SK-N-SH (cell line): ENCODE data around the gene PRMT2. TPM values are rescaled to one million over a fixed set of nuclear protein-coding genes. Genes with fewer than 3 reads are reported as not detected.

Experiments used
- CTCF ChIA-PET: fragments of 300-600, 350-600 bp; formaldehyde crosslinking; extraction: SDS; loops from one replicate; lab custom pipeline; 2021; lab: Yijun Ruan, JAX
- POLR2A ChIA-PET: fragments of 350-600 bp; sonication (Branson Sonifier 250); formaldehyde crosslinking; extraction: SDS; loops from one replicate; lab custom pipeline; 2020; ENCODE audit warnings: antibody characterized with exemption, inconsistent platforms; lab: Yijun Ruan, JAX
- DNase-seq: peaks from one replicate; pipeline ENCODE4 v3.0.0; 2012
- H2AFZ ChIP-seq: fragments of 200-600 bp; sonication (generic); 2 replicates; pipeline ENCODE4 v1.8.1; 2016; ENCODE audit warnings: antibody characterized with exemption, mild to moderate bottlenecking, low read depth
- H3F3A ChIP-seq: fragments of 200-600 bp; sonication (generic); replicated peaks from 2 replicates; pipeline ENCODE3; 2016; ENCODE audit warnings: antibody characterized with exemption, mild to moderate bottlenecking; ENCODE audit not compliant: insufficient read depth
- H3K27ac ChIP-seq, 2 experiments: fragments of 200-500 bp in 1 of 2; fragments of 200-600 bp in 1 of 2; sonication (Bioruptor generic) in 1 of 2; sonication (generic), shearing (Covaris generic) in 1 of 2; 2 replicates each; pipeline versions ENCODE4 v1.5.1 to v1.6.1; 2014 to 2016; ENCODE audit warnings: low read depth in 2 of 2, inconsistent platforms in 1 of 2, low read length in 1 of 2, mild to moderate bottlenecking in 1 of 2, mixed read lengths in 1 of 2
- H3K27me3 ChIP-seq: fragments of 200-600 bp; sonication (generic), shearing (Covaris generic); 2 replicates; pipeline ENCODE4 v1.6.1; 2016; ENCODE audit warnings: mixed run types; ENCODE audit not compliant: insufficient read depth
- H3K36me3 ChIP-seq, 2 experiments: fragments of 200-500 bp in 1 of 2; fragments of 200-600 bp in 1 of 2; sonication (Bioruptor generic) in 1 of 2; sonication (generic) in 1 of 2; replicated peaks in 1 of 2; 2 replicates each; pipeline versions ENCODE3 to v1.5.1; 2014 to 2016; ENCODE audit warnings: low read length in 1 of 2, mild to moderate bottlenecking in 1 of 2; ENCODE audit not compliant: insufficient read depth in 2 of 2, control insufficient read depth in 1 of 2
- H3K4me1 ChIP-seq, 2 experiments: fragments of 200-500 bp in 1 of 2; fragments of 200-600 bp in 1 of 2; sonication (Bioruptor generic) in 1 of 2; sonication (generic), shearing (Covaris generic) in 1 of 2; 2 replicates each; pipeline versions ENCODE4 v1.5.1 to v1.6.1; 2014 to 2016; ENCODE audit warnings: low read depth in 1 of 2, low read length in 1 of 2, mixed run types in 1 of 2; ENCODE audit not compliant: insufficient read depth in 2 of 2, control insufficient read depth in 1 of 2
- H3K4me2 ChIP-seq: fragments of 200-600 bp; sonication (generic), shearing (Covaris generic); 2 replicates; pipeline ENCODE4 v1.6.1; 2017; ENCODE audit warnings: mixed run types
- H3K4me3 ChIP-seq, 2 experiments: fragments of 200-500 bp in 1 of 2; fragments of 200-600 bp in 1 of 2; sonication (Bioruptor generic) in 1 of 2; sonication (generic), shearing (Covaris generic) in 1 of 2; 2 replicates each; pipeline versions ENCODE4 v1.5.1 to v1.8.1; 2014 to 2016; ENCODE audit warnings: low read depth in 2 of 2, inconsistent platforms in 1 of 2, low read length in 1 of 2, mild to moderate bottlenecking in 1 of 2, mixed read lengths in 1 of 2, moderate library complexity in 1 of 2
- H3K79me2 ChIP-seq: fragments of 200-600 bp; sonication (generic); 2 replicates; pipeline ENCODE4 v1.8.1; 2017; ENCODE audit warnings: mild to moderate bottlenecking; ENCODE audit not compliant: insufficient read depth
- H3K9ac ChIP-seq: fragments of 200-600 bp; sonication (generic); 2 replicates; pipeline ENCODE4 v1.6.1; 2017; ENCODE audit warnings: mixed run types
- H3K9me2 ChIP-seq: fragments of 200-600 bp; sonication (generic); 2 replicates; pipeline ENCODE4 v1.6.1; 2017; ENCODE audit warnings: mixed run types
- H3K9me3 ChIP-seq: fragments of 200-600 bp; sonication (generic); 2 replicates; pipeline ENCODE4 v1.6.1; 2017; ENCODE audit warnings: mixed run types, mild to moderate bottlenecking, moderate library complexity
- H4K20me1 ChIP-seq: fragments of 200-600 bp; sonication (generic); 2 replicates; pipeline ENCODE4 v1.6.1; 2017; ENCODE audit warnings: mild to moderate bottlenecking, mixed run types; ENCODE audit not compliant: insufficient read depth
- CHD2 ChIP-seq: fragments of 150-350 bp; IDR thresholded peaks from 2 replicates; pipeline ENCODE4 v1.6.1; 2018; ENCODE audit warnings: low read length; ENCODE audit not compliant: partially characterized antibody
- CTCF ChIP-seq: fragments of 200-600 bp; sonication (generic); IDR thresholded peaks from 2 replicates; pipeline ENCODE4 v1.6.1; 2017; ENCODE audit warnings: antibody characterized with exemption, mild to moderate bottlenecking, moderate library complexity
- ELF1 ChIP-seq: IDR thresholded peaks from 2 replicates; pipeline ENCODE4 v1.4.0; 2012
- EZH2phosphoT487 ChIP-seq: fragments of 200-600 bp; sonication (generic); IDR thresholded peaks from 2 replicates; pipeline ENCODE4 v1.6.1; 2017; ENCODE audit warnings: low read depth, mixed run types, mild to moderate bottlenecking, antibody characterized with exemption, moderate library complexity, borderline replicate concordance
- FOXJ3 ChIP-seq: sonication (generic); formaldehyde crosslinking; IDR thresholded peaks from 2 replicates; pipeline ENCODE4 v1.5.1; 2020; ENCODE audit warnings: mild to moderate bottlenecking, missing genetic modification reagents
- FOXM1 ChIP-seq: IDR thresholded peaks from 2 replicates; pipeline ENCODE4 v1.4.0; 2012; ENCODE audit warnings: low read depth, mild to moderate bottlenecking
- GABPA ChIP-seq: IDR thresholded peaks from 2 replicates; pipeline ENCODE4 v1.4.0; 2012; ENCODE audit warnings: low read depth, mild to moderate bottlenecking
- IRF3 ChIP-seq: fragments of 150-350 bp; IDR thresholded peaks from 2 replicates; pipeline ENCODE4 v1.6.1; 2016; ENCODE audit warnings: mild to moderate bottlenecking, low read depth, low read length
- NFIC ChIP-seq: IDR thresholded peaks from 2 replicates; pipeline ENCODE4 v1.4.0; 2012; ENCODE audit warnings: borderline replicate concordance
- POLR2AphosphoS5 ChIP-seq: IDR thresholded peaks from 2 replicates; pipeline ENCODE4 v1.6.1; 2012; ENCODE audit warnings: low read depth, low read length
- RFX5 ChIP-seq: IDR thresholded peaks from 2 replicates; pipeline ENCODE4 v1.6.1; 2012; ENCODE audit warnings: mild to moderate bottlenecking, improper control_type of control experiment, low read length
- TEAD4 ChIP-seq: IDR thresholded peaks from 2 replicates; pipeline ENCODE4 v1.4.0; 2012; ENCODE audit warnings: mild to moderate bottlenecking, borderline replicate concordance; ENCODE audit not compliant: insufficient read depth
- USF1 ChIP-seq: IDR thresholded peaks from 2 replicates; pipeline ENCODE4 v1.4.0; 2012; ENCODE audit warnings: low read depth, borderline replicate concordance
- WGBS: methylation state at CpG from one replicate; pipeline ENCODE4 v1.1.6; 2017; ENCODE audit warnings: low lambda C conversion rate; 5-methylcytosine and 5-hydroxymethylcytosine counted together
- polyA plus RNA-seq, 3 experiments: library from polyadenylated mRNA; depleted of rRNA; stranded (reverse); fragments of >200 nt; gene quantifications; 2 replicates each; pipeline ENCODE4 v1.2.3, GENCODE V29; 2012
- TF ChIP-seq, protein P1 (sequence below): fragments of 150-350 bp; IDR thresholded peaks from 2 replicates; pipeline ENCODE4 v1.6.1; 2017; ENCODE audit warnings: antibody characterized with exemption, low read length, low read depth, borderline replicate concordance
- TF ChIP-seq, protein P2 (sequence below): IDR thresholded peaks from 2 replicates; pipeline ENCODE4; 2012

Gene PRMT2
- polyA plus RNA-seq, 1 of the 3 experiments (the other 2 are of a cell fraction), result 278 TPM

DNA sequence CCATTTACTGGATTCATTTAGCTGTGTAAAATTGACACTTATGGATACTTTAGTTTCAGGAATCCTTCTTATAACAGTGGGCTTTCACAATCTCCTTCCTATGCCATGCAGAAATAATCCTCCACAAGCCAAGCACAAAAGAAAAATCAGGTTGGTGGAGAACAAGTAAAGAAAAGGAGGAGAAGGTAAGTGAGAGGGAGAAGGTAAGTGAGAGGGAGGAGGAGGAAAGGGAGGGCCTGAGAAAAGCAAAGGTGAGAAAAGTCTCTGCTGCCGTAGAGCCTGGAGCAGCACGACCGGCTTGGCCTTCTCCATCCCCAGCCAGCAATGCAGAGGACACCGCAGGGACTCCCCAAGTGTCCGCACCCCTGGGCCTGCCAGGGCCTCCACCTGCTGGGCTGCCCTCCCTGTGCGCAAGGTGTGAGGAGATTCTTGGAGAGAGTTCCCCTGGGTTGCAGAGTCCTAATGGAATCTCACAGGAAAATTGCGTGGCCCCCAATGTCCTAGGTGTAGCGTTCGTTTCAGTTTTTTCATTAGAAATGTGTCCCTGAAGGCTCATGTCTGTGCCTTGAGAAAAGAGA lies 39.0 kb downstream of the PRMT2 start:
- no peaks in the 10 kb centered on the region for H3K36me3 ChIP-seq
- H3K27me3 ChIP-seq, result no peaks in the 10 kb centered on the region
- ChIA-PET POLR2A (no interaction called here), CTCF (no interaction called here)
- TF ChIP-seq GABPA, result no peak
- TF ChIP-seq RFX5, result no peak
- TF ChIP-seq USF1, result no peak
- TF ChIP-seq, protein P1, sequence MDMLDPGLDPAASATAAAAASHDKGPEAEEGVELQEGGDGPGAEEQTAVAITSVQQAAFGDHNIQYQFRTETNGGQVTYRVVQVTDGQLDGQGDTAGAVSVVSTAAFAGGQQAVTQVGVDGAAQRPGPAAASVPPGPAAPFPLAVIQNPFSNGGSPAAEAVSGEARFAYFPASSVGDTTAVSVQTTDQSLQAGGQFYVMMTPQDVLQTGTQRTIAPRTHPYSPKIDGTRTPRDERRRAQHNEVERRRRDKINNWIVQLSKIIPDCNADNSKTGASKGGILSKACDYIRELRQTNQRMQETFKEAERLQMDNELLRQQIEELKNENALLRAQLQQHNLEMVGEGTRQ, result no peak
- TF ChIP-seq ELF1, result no peak
- no peak for TF ChIP-seq FOXM1
- TF ChIP-seq FOXJ3 (CRISPR knock-in tag), result no peak
- H3K4me3 ChIP-seq, result no peak overlapping the region
- 94% methylated on average over 9 of the region's 9 CpGs for WGBS
- no peaks in the 10 kb centered on the region for H3K9me2 ChIP-seq
- no peak overlapping the region for H3K27ac ChIP-seq
- no peak for DNase-seq
- H3K9me3 ChIP-seq, result no peaks in the 10 kb centered on the region
- H4K20me1 ChIP-seq, result no peaks in the 10 kb centered on the region
- no peak overlapping the region for H3K4me2 ChIP-seq
- no peaks in the 10 kb centered on the region for H3K79me2 ChIP-seq
- H3F3A ChIP-seq, result no peaks in the 10 kb centered on the region
- H3K4me1 ChIP-seq, result no peaks in the 10 kb centered on the region
- H3K9ac ChIP-seq, result no peak overlapping the region
- no peak overlapping the region for H2AFZ ChIP-seq

DNA sequence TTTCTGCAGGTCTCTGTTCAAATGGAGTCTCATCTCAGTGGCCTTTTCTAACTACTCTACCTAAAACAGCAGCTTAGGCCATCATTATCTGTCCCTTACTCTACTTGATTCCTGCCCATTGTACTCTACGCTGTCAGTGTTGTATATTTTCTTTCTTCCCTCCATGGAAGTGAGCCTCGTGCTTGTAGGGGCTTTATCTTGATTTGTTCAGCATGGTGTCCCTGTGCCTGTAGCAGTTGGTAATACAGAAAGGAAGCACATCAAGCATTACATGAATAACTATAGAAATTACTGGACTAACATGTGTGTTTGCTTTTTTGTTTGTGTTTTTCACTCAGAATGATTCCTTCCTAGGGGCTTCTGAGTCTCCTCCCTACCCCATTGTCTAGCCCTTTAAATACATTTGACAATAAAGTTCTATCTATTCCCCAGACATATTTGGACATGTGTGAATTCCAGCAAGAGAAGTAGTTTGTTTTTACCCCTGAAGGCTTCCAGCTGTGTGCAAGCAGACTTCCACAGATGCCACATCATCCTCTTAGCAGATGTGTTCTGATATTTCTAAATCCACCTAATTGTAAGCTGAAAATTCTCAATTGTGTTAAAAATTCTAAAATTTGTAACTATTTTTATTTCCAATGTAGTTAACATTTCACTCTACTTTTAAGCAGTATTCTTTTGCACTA lies 40.3 kb downstream of the PRMT2 start:
- WGBS, result 68% methylated on average over 2 of the region's 2 CpGs

More for the DNA sequence above, 40.3 kb downstream of the PRMT2 start:
- no peak overlapping the region for H3K27ac ChIP-seq
- H3K9me2 ChIP-seq, result no peaks in the 10 kb centered on the region
- no peaks in the 10 kb centered on the region for H3K4me1 ChIP-seq
- ChIA-PET CTCF (no interaction called here), POLR2A (no interaction called here)
- H4K20me1 ChIP-seq, result no peaks in the 10 kb centered on the region
- no peaks in the 10 kb centered on the region for H3F3A ChIP-seq
- TF ChIP-seq CHD2 (no peak), POLR2AphosphoS5 (no peak), EZH2phosphoT487 (no peak), NFIC (no peak), IRF3 (no peak), ELF1 (no peak), CTCF (no peak), TEAD4 (no peak), USF1 (no peak)
- TF ChIP-seq, protein P2, sequence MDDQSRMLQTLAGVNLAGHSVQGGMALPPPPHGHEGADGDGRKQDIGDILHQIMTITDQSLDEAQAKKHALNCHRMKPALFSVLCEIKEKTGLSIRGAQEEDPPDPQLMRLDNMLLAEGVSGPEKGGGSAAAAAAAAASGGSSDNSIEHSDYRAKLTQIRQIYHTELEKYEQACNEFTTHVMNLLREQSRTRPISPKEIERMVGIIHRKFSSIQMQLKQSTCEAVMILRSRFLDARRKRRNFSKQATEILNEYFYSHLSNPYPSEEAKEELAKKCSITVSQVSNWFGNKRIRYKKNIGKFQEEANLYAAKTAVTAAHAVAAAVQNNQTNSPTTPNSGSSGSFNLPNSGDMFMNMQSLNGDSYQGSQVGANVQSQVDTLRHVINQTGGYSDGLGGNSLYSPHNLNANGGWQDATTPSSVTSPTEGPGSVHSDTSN, result no peak
- H2AFZ ChIP-seq, result no peak overlapping the region
- no peak overlapping the region for H3K4me2 ChIP-seq
- H3K4me3 ChIP-seq, result no peak overlapping the region
- H3K79me2 ChIP-seq, result no peaks in the 10 kb centered on the region
- no peaks in the 10 kb centered on the region for H3K27me3 ChIP-seq
- no peak for DNase-seq
- H3K9me3 ChIP-seq, result no peaks in the 10 kb centered on the region
- no peaks in the 10 kb centered on the region for H3K36me3 ChIP-seq
- no peak overlapping the region for H3K9ac ChIP-seq
